B cell (primary cell): ENCODE data around the gene AOC2. TPM values are rescaled to one million over a fixed set of nuclear protein-coding genes. Genes with fewer than 3 reads are reported as not detected.

Experiments used
- ATAC-seq: fragments of 200-7000 bp; cut with Tn5 transposase; one replicate; pipeline ENCODE4 v1.10.0; 2021; ENCODE audit warnings: low read depth, mild to moderate bottlenecking, moderate number of reproducible peaks, moderate library complexity
- CTCF ChIA-PET: fragments of 350-600 bp; sonication (Branson Sonifier 250); formaldehyde crosslinking; loops from one replicate; lab custom pipeline; 2021; ENCODE audit warnings: antibody characterized with exemption, inconsistent platforms; lab: Charles Lee
- POLR2A ChIA-PET: fragments of 350-600 bp; sonication (Branson Sonifier 250); formaldehyde crosslinking; loops from one replicate; lab custom pipeline; 2021; ENCODE audit warnings: antibody characterized with exemption; lab: Charles Lee
- DNase-seq: peaks from one replicate; pipeline ENCODE4 v3.0.0; 2013
- H2AFZ ChIP-seq: 2 replicates; pipeline ENCODE4 v1.6.1; 2012; ENCODE audit warnings: mild to moderate bottlenecking, low read depth, low read length; ENCODE audit not compliant: insufficient read depth, poor library complexity, severe bottlenecking
- H3K27ac ChIP-seq, 2 donors: 1 replicate in 1 of 2; 2 replicates in 1 of 2; pipeline ENCODE4 v1.5.1; 2012 to 2013; ENCODE audit warnings: low read length in 2 of 2, mild to moderate bottlenecking in 2 of 2, moderate library complexity in 1 of 2
- H3K27me3 ChIP-seq, 4 experiments: fragments of 200-600 bp in 1 of 4; sonication (generic) in 1 of 4; replicated peaks in 1 of 4; 1 replicate in 2 of 4; 2 replicates in 2 of 4; pipeline versions ENCODE4 v1.6.1 to v1.7.0; 2013 to 2016; ENCODE audit warnings: low read length in 3 of 4, mild to moderate bottlenecking in 2 of 4, mixed read lengths in 1 of 4, moderate library complexity in 1 of 4; ENCODE audit not compliant: insufficient read depth in 4 of 4, control insufficient read depth in 3 of 4; ENCODE audit errors: control extremely low read depth in 1 of 4
- H3K36me3 ChIP-seq, 2 experiments: replicated peaks in 1 of 2; 1 replicate in 1 of 2; 2 replicates in 1 of 2; pipeline versions ENCODE4 v1.6.1 to v1.7.1; 2013; ENCODE audit warnings: low read length in 1 of 2; ENCODE audit not compliant: insufficient read depth in 2 of 2, control insufficient read depth in 1 of 2; ENCODE audit errors: control extremely low read depth in 1 of 2, extremely low read depth in 1 of 2
- H3K4me1 ChIP-seq, 2 donors: fragments of 200-600 bp in 1 of 2; sonication (generic) in 1 of 2; 1 replicate in 1 of 2; 2 replicates in 1 of 2; pipeline versions ENCODE4 v1.5.1 to v1.6.1; 2013 to 2017; ENCODE audit warnings: low read length in 2 of 2; ENCODE audit not compliant: control insufficient read depth in 2 of 2, insufficient read depth in 2 of 2
- H3K4me2 ChIP-seq: replicated peaks from 2 replicates; pipeline ENCODE3; 2012; ENCODE audit warnings: mild to moderate bottlenecking, low read depth, low read length; ENCODE audit not compliant: poor library complexity, severe bottlenecking
- H3K4me3 ChIP-seq, 5 experiments: fragments of 200-600 bp in 1 of 5; sonication (generic) in 1 of 5; 1 replicate in 3 of 5; 2 replicates in 2 of 5; pipeline versions ENCODE4 v1.5.1 to v1.7.0; 2011 to 2016; ENCODE audit warnings: low read length in 4 of 5, mild to moderate bottlenecking in 4 of 5, low read depth in 2 of 5, control low read depth in 1 of 5, moderate library complexity in 1 of 5; ENCODE audit not compliant: insufficient read depth in 1 of 5; ENCODE audit errors: control extremely low read depth in 1 of 5, extremely low read depth in 1 of 5
- H3K79me2 ChIP-seq: fragments of 200-600 bp; sonication (generic); one replicate; pipeline ENCODE4 v1.6.0; 2016; ENCODE audit warnings: low read length; ENCODE audit not compliant: control insufficient read depth, insufficient read depth
- H3K9ac ChIP-seq: fragments of 200-600 bp; sonication (generic); 2 replicates; pipeline ENCODE4 v1.6.1; 2017; ENCODE audit warnings: mild to moderate bottlenecking, low read length, moderate library complexity
- H3K9me3 ChIP-seq, 3 donors: one replicate each; pipeline versions ENCODE4 v1.6.1 to v1.7.1; 2013; ENCODE audit warnings: low read length in 2 of 3; ENCODE audit not compliant: control insufficient read depth in 2 of 3, insufficient read depth in 1 of 3; ENCODE audit errors: control extremely low read depth in 1 of 3
- H4K20me1 ChIP-seq: 2 replicates; pipeline ENCODE4 v1.6.0; 2012; ENCODE audit warnings: mild to moderate bottlenecking, low read length; ENCODE audit not compliant: insufficient read depth, control insufficient read depth, poor library complexity, severe bottlenecking
- H3K27ac Mint-ChIP-seq: one replicate; pipeline ENCODE4 v1.8.0; 2021; ENCODE audit warnings: mixed read lengths
- H3K27me3 Mint-ChIP-seq: one replicate; pipeline ENCODE4 v1.8.0; 2021; ENCODE audit warnings: mixed read lengths
- H3K4me1 Mint-ChIP-seq: one replicate; pipeline ENCODE4 v1.8.0; 2021; ENCODE audit warnings: mixed read lengths
- H3K4me3 Mint-ChIP-seq: one replicate; pipeline ENCODE4 v1.8.0; 2021; ENCODE audit warnings: mixed read lengths
- H3K9me3 Mint-ChIP-seq: one replicate; pipeline ENCODE4 v1.8.0; 2022; ENCODE audit warnings: mixed read lengths; ENCODE audit not compliant: insufficient read depth
- EZH2 ChIP-seq: IDR thresholded peaks from 2 replicates; pipeline ENCODE4 v1.6.1; 2012; ENCODE audit warnings: borderline replicate concordance, low read depth, mild to moderate bottlenecking, moderate library complexity, low read length; ENCODE audit not compliant: insufficient read depth, poor library complexity, severe bottlenecking
- WGBS: methylation state at CpG from one replicate; pipeline ENCODE4 v1.1.5; 2013; ENCODE audit warnings: missing lambda C conversion rate; ENCODE audit not compliant: insufficient coverage; 5-methylcytosine and 5-hydroxymethylcytosine counted together
- intact Hi-C: fragments of 100-400 bp; cut with micrococcal nuclease; formaldehyde crosslinking; loops from one replicate; pipeline ENCODE4 v1.10.0; 2022
- polyA plus RNA-seq: library from polyadenylated mRNA; depleted of rRNA; stranded (reverse); fragments of >200 nt; gene quantifications from 2 replicates; pipeline ENCODE4 v1.2.3, GENCODE V29; 2012
- total RNA-seq, 2 donors: library from RNA; stranded (reverse); fragments of 120-200 nt in 1 of 2; gene quantifications; 1 replicate in 1 of 2; 2 replicates in 1 of 2; pipeline versions ENCODE4 v1.2.3 to v1.2.4, GENCODE V29; 2013 to 2022
- TF ChIP-seq, protein P1 (sequence below): fragments of 200-600 bp; IDR thresholded peaks from one replicate; pipeline ENCODE4 v1.8.0; 2022; ENCODE audit warnings: antibody characterized with exemption, mild to moderate bottlenecking

AOC2 gene
- total and polyA plus RNA-seq, 2 donors (not counting 1 experiment from before 2014, with no cell fraction given), result 1.9 to 3.8 TPM

DNA sequence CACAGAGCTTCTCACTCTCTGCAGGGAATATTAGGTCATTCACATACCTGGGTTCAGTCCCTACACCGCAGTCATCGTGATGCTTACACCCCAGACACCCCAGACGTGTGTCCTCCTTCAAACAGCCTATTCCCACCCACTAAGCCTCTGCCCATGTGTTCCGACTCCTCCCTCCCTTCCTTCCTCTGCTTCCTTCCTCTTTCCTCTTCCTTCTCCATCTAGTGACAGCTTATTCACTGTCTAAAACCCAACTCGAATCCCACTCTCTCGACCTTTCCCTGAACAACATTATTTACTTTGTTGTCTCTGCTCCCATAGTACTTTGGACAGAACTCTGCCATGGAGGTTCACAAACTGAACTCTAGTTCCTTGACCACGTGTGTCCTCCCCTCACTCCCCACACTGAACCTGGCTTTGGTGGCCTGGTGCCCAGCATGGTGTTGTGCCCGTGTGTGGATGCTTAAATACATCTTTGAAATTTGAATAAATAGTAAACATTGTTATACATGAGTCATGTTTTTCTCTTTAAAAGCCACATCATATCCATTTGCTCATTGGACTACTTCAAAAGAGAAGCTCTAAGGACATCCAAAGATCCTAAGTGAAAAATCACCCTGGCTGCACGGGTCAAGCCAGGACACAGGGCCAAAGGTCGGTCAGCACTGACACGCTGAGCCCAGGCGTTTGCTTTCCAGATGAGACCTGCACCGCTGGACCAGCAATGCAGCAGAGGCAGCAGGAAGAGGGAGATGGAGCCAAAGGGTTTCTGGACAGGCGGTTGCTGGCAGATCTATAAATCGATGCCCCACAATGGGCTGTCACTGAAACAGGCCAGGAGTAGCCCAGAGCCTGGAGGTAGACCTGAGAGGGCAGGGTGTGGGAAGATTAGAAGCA lies 42.1 kb downstream of the AOC2 start:
- H3K4me1 ChIP-seq, result peaks cover 0 to 6% of the 10 kb centered on the region in 2 donors
- peak overlapping the region; percentile 34 for H2AFZ ChIP-seq
- Mint-ChIP-seq H3K9me3 (no peaks in the 10 kb centered on the region), H3K4me3 (no peak overlapping the region), H3K27ac (no peak overlapping the region), H3K4me1 (peaks cover 3% of the 10 kb centered on the region), H3K27me3 (peaks cover 10% of the 10 kb centered on the region)
- H3K4me3 ChIP-seq, result no peak overlapping the region
- no peaks in the 10 kb centered on the region for H3K9me3 ChIP-seq
- DNase-seq, result no peak
- H3K79me2 ChIP-seq, result no peaks in the 10 kb centered on the region
- no peak for TF ChIP-seq EZH2
- TF ChIP-seq, protein P1, sequence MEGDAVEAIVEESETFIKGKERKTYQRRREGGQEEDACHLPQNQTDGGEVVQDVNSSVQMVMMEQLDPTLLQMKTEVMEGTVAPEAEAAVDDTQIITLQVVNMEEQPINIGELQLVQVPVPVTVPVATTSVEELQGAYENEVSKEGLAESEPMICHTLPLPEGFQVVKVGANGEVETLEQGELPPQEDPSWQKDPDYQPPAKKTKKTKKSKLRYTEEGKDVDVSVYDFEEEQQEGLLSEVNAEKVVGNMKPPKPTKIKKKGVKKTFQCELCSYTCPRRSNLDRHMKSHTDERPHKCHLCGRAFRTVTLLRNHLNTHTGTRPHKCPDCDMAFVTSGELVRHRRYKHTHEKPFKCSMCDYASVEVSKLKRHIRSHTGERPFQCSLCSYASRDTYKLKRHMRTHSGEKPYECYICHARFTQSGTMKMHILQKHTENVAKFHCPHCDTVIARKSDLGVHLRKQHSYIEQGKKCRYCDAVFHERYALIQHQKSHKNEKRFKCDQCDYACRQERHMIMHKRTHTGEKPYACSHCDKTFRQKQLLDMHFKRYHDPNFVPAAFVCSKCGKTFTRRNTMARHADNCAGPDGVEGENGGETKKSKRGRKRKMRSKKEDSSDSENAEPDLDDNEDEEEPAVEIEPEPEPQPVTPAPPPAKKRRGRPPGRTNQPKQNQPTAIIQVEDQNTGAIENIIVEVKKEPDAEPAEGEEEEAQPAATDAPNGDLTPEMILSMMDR, result no peak
- no peak overlapping the region for H3K9ac ChIP-seq
- no peaks in the 10 kb centered on the region for H3K36me3 ChIP-seq
- intact Hi-C loops, result no loop called here
- ChIA-PET POLR2A (no interaction called here), CTCF (no interaction called here)
- peak overlapping the region; percentile 7 for H3K4me2 ChIP-seq
- WGBS, result 60% methylated on average over 13 of the region's 15 CpGs
- no peak overlapping the region for H3K27ac ChIP-seq
- H4K20me1 ChIP-seq, result no peaks in the 10 kb centered on the region
- no peak for ATAC-seq
- no peaks in the 10 kb centered on the region for H3K27me3 ChIP-seq

DNA sequence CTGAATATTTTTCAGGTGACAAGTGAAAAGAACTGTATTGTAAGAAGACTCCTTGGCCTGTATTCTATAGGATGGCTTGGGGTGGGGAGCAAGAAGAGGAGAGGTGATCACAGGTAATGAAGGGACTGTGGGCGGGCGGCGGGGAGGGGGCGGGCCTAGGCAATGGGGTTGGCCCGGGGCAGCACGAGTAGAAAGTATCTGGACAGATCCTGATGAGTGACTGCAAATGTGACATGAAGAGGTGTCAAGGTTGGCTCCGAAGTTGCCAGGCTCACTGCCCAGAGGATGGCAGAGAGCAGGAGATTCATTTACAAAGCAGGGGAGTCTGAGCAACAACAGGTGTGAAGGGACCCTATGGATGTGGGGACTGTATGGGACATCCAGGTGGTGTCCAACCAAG lies 45.4 kb downstream of the AOC2 start:
- ChIA-PET CTCF (no interaction called here), POLR2A (no interaction called here)
- no peaks in the 10 kb centered on the region for H3K9me3 ChIP-seq
- no peak overlapping the region for H3K4me3 Mint-ChIP-seq
- no peak overlapping the region for H2AFZ ChIP-seq
- intact Hi-C loops, result no loop called here
- no peaks in the 10 kb centered on the region for H3K79me2 ChIP-seq
- H4K20me1 ChIP-seq, result no peaks in the 10 kb centered on the region
- H3K4me1 Mint-ChIP-seq, result peaks cover 3% of the 10 kb centered on the region
- no peak overlapping the region for H3K9ac ChIP-seq
- TF ChIP-seq, protein P1, result no peak
- no peak for TF ChIP-seq EZH2
- H3K4me1 ChIP-seq, result peaks cover 0 to 6% of the 10 kb centered on the region in 2 donors
- H3K36me3 ChIP-seq, result no peaks in the 10 kb centered on the region
- WGBS, result 99% methylated on average over 7 of the region's 7 CpGs
- no peaks in the 10 kb centered on the region for H3K27me3 ChIP-seq
- no peak overlapping the region for H3K4me3 ChIP-seq
- DNase-seq (no peak), ATAC-seq (no peak)
- no peaks in the 10 kb centered on the region for H3K9me3 Mint-ChIP-seq
- no peak overlapping the region for H3K4me2 ChIP-seq
- H3K27ac ChIP-seq, result no peak overlapping the region
- H3K27ac Mint-ChIP-seq, result no peak overlapping the region
- peaks cover 15% of the 10 kb centered on the region for H3K27me3 Mint-ChIP-seq
